Measurements from ENCODE around the gene NGB.

GRCh38 chr14:77310026-77310425 lies 39.0 kb upstream of the NGB start:
- TF ChIP-seq POLR2A (IDR thresholded peaks at IDR 0.05; ENCODE audit: low read depth) (no peak), CTCF (IDR thresholded peaks at IDR 0.05) (no peak), POLR2AphosphoS5 (IDR thresholded peaks at IDR 0.05) (no peak), EP300 (IDR thresholded peaks at IDR 0.05) (no peak)

Measured in esophagus muscularis mucosa (tissue), 4 donors.